Body of pancreas (tissue), 4 donors: ENCODE results near the gene LMO7. TPM values are rescaled to one million over a fixed set of nuclear protein-coding genes. Genes with fewer than 3 reads are reported as not detected.
A peak's percentile ranks its signal among the peaks of the same experiment; 100 is the strongest.

Experiments
- ATAC-seq: fragments of 150-250 bp; one replicate; pipeline ENCODE4 v1.9.1; 2016
- DNase-seq, 4 donors: peaks; one replicate each; pipeline ENCODE4 v3.0.0-alpha.2; 2019
- H3K27ac ChIP-seq, 4 donors: fragments of 200-600 bp; sonication (generic); 1 replicate in 3 of 4; 2 replicates in 1 of 4; pipeline versions ENCODE4 v1.5.1 to v1.6.1; 2016 to 2019; ENCODE audit warnings: mild to moderate bottlenecking in 1 of 4, mixed read lengths in 1 of 4, moderate library complexity in 1 of 4
- H3K27me3 ChIP-seq, 2 donors: fragments of 200-600 bp; sonication (generic); one replicate each; pipeline ENCODE4 v1.6.0; 2016; ENCODE audit warnings: mild to moderate bottlenecking in 1 of 2
- H3K36me3 ChIP-seq, 2 donors: fragments of 200-600 bp; sonication (generic); replicated peaks in 1 of 2; 2 replicates each; pipeline ENCODE4 v1.5.1; 2016; ENCODE audit warnings: low read depth in 2 of 2; ENCODE audit not compliant: insufficient read depth in 1 of 2
- H3K4me1 ChIP-seq: fragments of 200-600 bp; sonication (generic); one replicate; pipeline ENCODE4 v1.6.0; 2016
- H3K4me3 ChIP-seq, 2 donors: fragments of 200-600 bp; sonication (generic); 1 replicate in 1 of 2; 2 replicates in 1 of 2; pipeline ENCODE4 v1.5.1; 2016 to 2019
- H3K9me3 ChIP-seq, 3 donors: fragments of 200-600 bp; sonication (generic); 1 replicate in 2 of 3; 2 replicates in 1 of 3; pipeline ENCODE4 v1.5.1; 2016
- POLR2A ChIP-seq, 3 donors: fragments of 450-650 bp; IDR thresholded peaks; one replicate each; pipeline ENCODE4 v1.6.1; 2016; ENCODE audit warnings: antibody characterized with exemption in 3 of 3, mild to moderate bottlenecking in 2 of 3
- WGBS, 2 donors: methylation state at CpG; one replicate each; pipeline ENCODE4 v1.1.5; 2017; 5-methylcytosine and 5-hydroxymethylcytosine counted together
- intact Hi-C: fragments of 100-400 bp; cut with DNase I; formaldehyde crosslinking; loops from one replicate; pipeline ENCODE4 v1.15.1; 2023
- total RNA-seq, 2 donors: library from RNA; depleted of rRNA; stranded (reverse); fragments of >200 nt; gene quantifications; one replicate each; pipeline ENCODE4 v1.1.0, GENCODE V29; 2016
- TF ChIP-seq, protein P1 (sequence below), 7 experiments: fragments of 450-650 bp in 4 of 7; fragments of 200-600 bp in 3 of 7; sonication (generic) in 3 of 7; IDR thresholded peaks; one replicate each; pipeline ENCODE4 v1.5.1; 2016 to 2019; ENCODE audit warnings: antibody characterized with exemption in 7 of 7

LMO7 gene
- total RNA-seq, 2 donors from 2014 or later = 50.6 to 56.0 TPM

DNA sequence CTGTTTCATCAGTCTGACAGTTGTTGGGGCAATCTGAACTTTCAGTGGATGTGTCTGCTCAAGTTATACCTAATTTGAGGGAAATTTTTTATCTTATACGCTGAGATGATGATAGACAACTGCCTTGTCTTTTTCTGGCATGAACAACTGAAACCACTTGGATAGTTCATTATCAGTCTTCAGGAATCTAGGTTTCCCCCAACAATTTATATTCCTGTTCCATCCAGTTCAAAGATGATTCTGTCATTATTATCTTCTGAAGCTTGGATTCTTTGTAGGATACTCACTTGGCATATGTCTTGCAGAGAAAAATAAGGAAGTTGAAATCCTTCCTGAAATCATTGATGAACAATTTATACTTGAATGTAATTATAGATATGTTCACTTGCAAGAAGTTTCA is 193.7 kb downstream of the LMO7 start:
- 87 to 88% methylated on average over 1 of the region's 1 CpG for WGBS, 2 donors
- H3K27me3 ChIP-seq = no peaks in the 10 kb centered on the region
- H3K27ac ChIP-seq = no peak overlapping the region
- H3K4me3 ChIP-seq = no peak overlapping the region
- H3K36me3 ChIP-seq = no peaks in the 10 kb centered on the region
- ATAC-seq (no peak), DNase-seq (no peak)
- intact Hi-C loops = no loop called here
- no peaks in the 10 kb centered on the region for H3K9me3 ChIP-seq
- H3K4me1 ChIP-seq = no peaks in the 10 kb centered on the region
- TF ChIP-seq, protein P1, sequence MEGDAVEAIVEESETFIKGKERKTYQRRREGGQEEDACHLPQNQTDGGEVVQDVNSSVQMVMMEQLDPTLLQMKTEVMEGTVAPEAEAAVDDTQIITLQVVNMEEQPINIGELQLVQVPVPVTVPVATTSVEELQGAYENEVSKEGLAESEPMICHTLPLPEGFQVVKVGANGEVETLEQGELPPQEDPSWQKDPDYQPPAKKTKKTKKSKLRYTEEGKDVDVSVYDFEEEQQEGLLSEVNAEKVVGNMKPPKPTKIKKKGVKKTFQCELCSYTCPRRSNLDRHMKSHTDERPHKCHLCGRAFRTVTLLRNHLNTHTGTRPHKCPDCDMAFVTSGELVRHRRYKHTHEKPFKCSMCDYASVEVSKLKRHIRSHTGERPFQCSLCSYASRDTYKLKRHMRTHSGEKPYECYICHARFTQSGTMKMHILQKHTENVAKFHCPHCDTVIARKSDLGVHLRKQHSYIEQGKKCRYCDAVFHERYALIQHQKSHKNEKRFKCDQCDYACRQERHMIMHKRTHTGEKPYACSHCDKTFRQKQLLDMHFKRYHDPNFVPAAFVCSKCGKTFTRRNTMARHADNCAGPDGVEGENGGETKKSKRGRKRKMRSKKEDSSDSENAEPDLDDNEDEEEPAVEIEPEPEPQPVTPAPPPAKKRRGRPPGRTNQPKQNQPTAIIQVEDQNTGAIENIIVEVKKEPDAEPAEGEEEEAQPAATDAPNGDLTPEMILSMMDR (IDR thresholded peaks at IDR 0.05) = no peak
- no peak for TF ChIP-seq POLR2A (IDR thresholded peaks at IDR 0.05)

DNA sequence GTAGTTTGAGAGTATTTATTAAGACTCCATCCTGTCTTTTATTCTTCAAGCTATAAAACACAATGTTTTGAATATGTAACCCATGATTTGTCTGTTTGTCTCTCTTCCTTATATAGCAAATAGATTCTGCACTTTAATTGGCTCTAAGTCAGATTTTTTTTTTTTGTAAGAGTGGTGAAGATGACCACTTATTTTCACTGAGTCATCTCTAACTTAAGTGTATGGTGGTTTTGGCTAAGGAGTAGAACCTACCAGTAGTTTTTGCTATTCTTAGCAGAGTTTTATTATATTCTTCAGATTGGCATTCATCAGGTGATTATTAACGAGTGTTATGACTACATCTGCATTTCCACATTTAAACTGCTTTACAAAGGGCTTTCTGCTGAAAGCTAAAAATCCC is 194.7 kb downstream of the LMO7 start:
- WGBS, 2 donors = 91 to 100% methylated on average over 1 of the region's 1 CpG
- H3K4me3 ChIP-seq = no peak overlapping the region
- no peaks in the 10 kb centered on the region for H3K9me3 ChIP-seq
- no peaks in the 10 kb centered on the region for H3K36me3 ChIP-seq
- ATAC-seq = no peak
- no peaks in the 10 kb centered on the region for H3K27me3 ChIP-seq
- intact Hi-C loops = no loop called here
- DNase-seq = no peak
- H3K27ac ChIP-seq = no peak overlapping the region
- no peaks in the 10 kb centered on the region for H3K4me1 ChIP-seq
- no peak for TF ChIP-seq POLR2A (IDR thresholded peaks at IDR 0.05)
- TF ChIP-seq, protein P1 (IDR thresholded peaks at IDR 0.05) = no peak

DNA sequence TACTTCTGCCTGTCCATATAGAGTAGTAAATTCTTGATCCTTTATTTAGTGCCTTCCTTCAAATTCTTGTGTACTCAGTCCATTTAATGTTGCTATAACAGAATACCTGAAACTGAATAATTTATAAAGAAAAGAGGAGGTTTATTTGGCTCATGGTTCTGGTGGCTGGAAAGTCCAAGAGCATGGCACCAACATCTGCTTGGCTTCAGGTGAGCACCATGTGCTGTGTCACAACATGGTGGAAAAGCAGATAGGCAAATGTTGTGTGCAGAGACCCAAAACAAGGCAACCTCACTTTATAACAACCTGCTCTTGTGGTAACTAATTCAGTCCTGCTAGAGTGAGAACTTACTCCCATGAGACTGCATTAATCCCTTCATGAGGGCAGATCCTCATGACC is 195.3 kb downstream of the LMO7 start:
- Histone ChIP-seq H3K36me3 (no peaks in the 10 kb centered on the region), H3K27ac (no peak overlapping the region), H3K27me3 (no peaks in the 10 kb centered on the region), H3K9me3 (no peaks in the 10 kb centered on the region), H3K4me1 (peaks cover 5% of the 10 kb centered on the region), H3K4me3 (no peak overlapping the region)
- intact Hi-C loops = no loop called here
- ATAC-seq = no peak
- DNase-seq = no peak
- TF ChIP-seq, protein P1 (IDR thresholded peaks at IDR 0.05) = no peak
- TF ChIP-seq POLR2A (IDR thresholded peaks at IDR 0.05) = no peak

DNA sequence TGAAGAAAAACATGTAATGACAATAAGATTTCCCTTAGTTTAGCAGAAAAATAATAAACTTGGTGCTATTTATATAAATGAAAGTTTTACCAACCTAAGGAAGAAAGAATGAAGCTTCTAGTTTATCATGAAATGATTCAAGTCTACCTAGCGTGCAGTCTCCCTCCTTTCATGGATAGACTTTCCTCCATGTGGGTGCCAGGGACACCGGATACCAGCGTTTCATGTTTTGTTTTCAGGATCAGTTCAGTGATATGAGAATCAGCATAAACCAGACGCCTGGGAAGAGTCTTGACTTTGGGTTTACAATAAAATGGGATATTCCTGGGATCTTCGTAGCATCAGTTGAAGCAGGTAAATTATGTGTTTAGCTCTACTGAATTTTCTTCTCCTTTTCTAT is 196.7 kb downstream of the LMO7 start:
- ATAC-seq (no peak), DNase-seq (no peak)
- Histone ChIP-seq H3K27me3 (no peaks in the 10 kb centered on the region), H3K9me3 (no peaks in the 10 kb centered on the region), H3K4me3 (no peak overlapping the region), H3K4me1 (peaks cover 15% of the 10 kb centered on the region), H3K36me3 (no peaks in the 10 kb centered on the region), H3K27ac (no peak overlapping the region)
- intact Hi-C loops = no loop called here
- no peak for TF ChIP-seq POLR2A (IDR thresholded peaks at IDR 0.05)
- TF ChIP-seq, protein P1 (IDR thresholded peaks at IDR 0.05) = no peak
- 86 to 90% methylated on average over 5 of the region's 5 CpGs for WGBS, 2 donors

DNA sequence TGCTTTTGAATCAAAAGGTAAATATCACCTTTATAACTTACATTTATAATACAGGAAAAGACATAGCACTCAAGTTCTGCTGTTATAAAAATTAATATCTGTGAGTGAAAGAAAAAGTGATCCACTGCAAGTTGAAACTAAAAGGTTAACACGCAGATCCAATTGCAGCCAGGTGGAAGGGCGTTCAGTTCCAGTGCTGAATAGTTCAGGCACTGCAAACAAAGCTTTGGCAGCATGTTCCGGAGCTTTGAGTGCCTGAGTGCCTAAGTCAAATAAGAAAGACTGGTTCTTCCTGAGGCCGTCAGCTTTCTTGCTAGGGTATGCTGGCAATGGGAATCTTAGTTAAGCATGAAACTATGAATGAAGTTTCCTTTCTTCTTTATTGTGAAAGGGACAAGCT is 200.3 kb downstream of the LMO7 start:
- Histone ChIP-seq H3K9me3 (no peaks in the 10 kb centered on the region), H3K36me3 (peaks cover 0 to 1% of the 10 kb centered on the region in 2 donors), H3K27ac (peak overlapping the region in 2 of 4 donors; percentile 38), H3K4me1 (peaks cover 15% of the 10 kb centered on the region), H3K27me3 (no peaks in the 10 kb centered on the region), H3K4me3 (no peak overlapping the region)
- 10 to 18% methylated on average over 4 of the region's 4 CpGs for WGBS, 2 donors
- ATAC-seq = peak; percentile 89
- intact Hi-C loops = no loop called here
- peak; percentile 66 to 82 (median 79) for DNase-seq
- TF ChIP-seq, protein P1 (IDR thresholded peaks at IDR 0.05) = peak in 2 of 7 experiments; percentile 12 to 25
- TF ChIP-seq POLR2A (IDR thresholded peaks at IDR 0.05) = no peak
